NOMO-1 treated with dmso at 0.1 percent for 144 hours (cell line): Measurements from ENCODE around the gene ZNF18.
"Not testable (repeated sequence)": the region's sequence is repeated elsewhere in the genome, so short reads cannot be mapped to it uniquely, and the experiment has no call there.

Experiments used
- DNase-seq: peaks from one replicate; lab custom pipeline; 2025; ENCODE audit not compliant: unreplicated experiment; lab: John Stamatoyannopoulos, UW

Gene ZNF18

DNA sequence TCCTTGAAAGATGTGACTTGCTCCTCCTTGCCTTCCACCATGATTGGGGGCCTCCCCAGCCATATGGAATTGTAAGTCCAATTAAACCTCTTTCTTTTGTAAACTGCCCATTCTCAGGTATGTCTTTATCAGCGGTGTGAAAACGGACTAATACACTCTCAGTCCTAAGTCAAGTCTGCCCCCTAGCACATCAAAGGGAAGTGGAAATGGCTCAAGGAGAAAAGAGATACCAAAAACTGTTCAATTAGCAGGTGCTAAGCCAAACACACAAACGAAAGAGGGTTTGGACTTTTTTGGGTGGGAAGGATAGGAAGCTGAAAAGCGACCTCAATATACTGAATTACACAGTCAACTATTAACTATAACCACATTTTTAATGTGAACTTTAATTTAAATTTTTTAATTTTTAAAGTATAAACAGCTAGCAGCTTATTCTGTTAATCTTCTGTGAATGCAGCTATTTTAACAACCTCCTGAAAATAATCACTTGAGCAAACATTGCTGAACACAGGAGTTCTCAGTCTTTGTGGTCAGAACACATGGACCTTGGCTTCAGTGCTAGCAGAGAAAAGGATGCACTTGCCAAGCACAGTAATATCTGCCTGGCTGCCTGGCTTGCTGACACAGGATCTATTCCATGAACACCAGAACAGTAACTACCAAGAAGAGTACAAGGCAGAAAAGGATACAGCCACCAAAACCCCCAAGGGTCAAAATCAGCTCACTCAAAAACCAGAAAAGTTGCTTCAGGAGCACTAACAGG lies 10.9 kb downstream of the ZNF18 start:
- no peak for DNase-seq

DNA sequence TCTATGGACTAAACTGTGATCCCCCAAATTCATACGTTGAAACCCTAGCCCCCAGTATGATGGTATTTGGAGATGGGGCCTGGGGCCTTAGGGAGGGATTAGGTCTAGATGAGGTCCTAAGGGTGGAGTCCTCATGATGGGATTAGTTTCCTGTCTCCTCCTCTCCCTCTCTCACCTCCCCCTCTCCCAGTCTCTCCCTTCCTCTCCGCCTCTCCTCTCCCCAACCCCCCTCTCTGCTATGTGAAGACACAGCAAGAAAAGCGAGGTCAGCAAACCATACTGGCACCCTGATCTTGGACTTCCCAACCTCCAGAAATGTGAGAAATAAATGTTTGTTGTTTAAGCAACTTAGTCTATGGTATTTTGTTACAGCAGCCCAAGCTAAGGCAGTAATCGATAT lies 15.4 kb downstream of the ZNF18 start:
- no peak for DNase-seq

DNA sequence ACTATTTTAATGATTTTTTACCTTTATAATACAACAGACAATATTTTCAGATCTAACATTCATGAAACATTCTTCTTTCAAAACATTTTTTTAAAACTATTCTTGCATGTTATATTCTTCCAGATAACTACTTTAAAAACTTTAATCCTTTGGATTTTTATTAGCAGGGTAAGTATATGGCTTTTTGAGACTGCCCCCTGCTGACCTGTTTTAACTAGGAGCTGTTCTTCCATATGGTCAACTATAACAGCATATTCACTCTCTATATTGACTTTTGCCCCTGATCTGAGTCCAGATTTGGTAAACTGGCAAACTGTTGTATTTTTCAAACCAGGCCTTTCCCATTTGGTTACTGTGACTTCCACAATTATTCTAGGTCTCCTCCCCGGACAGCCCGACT lies 16.5 kb downstream of the ZNF18 start:
- no peak for DNase-seq

DNA sequence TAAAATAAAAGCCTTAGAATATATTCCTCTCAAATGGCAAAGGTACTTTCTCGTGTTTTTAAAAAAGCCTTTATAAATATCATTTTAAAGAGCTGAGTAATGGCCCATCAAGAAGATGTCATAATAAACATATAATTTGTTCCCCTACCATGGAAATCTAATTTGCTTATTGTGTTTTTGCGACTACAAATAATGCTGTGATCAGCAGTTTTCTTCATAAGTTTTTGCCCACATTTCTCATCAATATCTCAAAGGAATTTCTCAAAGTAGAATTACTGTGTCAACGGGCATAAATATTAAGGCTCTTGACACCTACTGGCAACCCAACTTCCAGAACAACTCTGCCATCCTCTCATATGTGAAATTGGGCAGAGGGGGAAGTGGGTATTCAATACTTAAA lies 17.5 kb downstream of the ZNF18 start:
- no peak for DNase-seq

DNA sequence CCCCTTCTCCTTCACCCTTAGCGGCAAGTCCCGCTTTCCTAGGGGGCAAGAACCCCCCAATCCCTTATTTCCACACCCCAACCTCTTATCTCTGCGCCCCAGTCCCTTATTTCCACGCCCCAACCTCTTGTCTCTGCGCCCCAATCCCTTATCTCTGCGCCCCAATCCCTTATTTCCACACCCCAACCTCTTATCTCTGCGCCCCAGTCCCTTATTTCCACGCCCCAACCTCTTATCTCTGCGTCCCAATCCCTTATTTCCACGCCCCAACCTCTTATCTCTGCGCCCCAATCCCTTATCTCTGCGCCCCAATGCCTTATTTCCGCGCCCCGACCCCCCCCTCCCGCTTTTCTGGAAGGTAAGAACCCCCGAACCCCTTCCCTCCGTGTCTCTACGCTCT lies 24.5 kb downstream of the ZNF18 start:
- DNase-seq: not testable (repeated sequence)

DNA sequence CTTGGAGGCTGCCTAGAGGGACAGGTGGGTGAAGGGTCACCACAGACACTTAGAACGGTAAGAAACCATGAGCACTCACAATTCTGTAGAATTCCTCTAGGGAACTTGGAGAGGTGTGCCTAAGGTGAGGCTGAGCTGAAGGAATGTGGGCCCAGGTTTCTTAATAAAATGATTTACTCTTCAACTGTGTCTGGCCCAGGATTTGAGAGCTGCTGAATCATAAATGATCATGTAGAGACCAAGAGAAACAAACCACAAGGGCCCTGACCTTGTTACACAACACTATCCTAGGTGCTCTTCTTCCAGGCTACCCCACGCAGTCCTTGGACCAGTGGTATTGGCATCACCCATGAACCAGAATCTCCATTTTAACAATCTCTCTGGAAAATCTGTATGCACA lies 27.7 kb downstream of the ZNF18 start:
- DNase-seq: no peak

DNA sequence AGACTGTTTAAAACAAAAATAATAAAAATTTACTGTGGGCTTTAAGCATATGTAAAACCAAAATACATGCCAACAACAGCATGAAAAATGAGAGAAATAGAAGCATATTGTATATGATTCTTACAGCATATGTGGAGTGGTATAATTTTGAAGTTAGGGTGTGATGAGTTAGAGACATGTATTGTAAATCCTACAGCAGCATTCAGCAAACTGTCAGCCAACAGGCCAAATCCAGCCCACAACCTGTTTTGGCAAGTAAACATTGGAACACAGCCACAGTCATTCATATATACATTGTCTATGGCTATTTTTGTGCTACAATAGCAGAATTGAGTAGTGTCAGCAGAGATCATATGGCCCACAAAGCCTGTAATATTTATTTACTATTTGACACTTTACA lies 42.3 kb downstream of the ZNF18 start:
- DNase-seq: no peak

DNA sequence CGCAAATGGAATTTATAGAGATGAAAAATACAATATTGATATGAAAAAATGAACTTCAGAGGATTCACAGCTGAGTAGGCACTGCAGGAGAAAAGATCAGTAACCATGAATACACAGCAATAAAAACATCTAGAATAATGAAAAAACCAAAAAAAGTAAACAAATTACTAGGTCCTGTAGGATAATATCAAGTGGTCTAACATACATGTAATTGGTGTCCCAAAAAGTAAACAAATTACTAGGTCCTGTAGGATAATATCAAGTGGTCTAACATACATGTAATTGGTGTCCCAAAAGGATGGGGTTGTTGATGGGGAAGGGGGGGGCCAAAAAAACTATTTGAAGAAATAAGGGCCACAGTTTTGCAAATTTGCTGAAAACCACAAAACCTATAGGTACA lies 43.4 kb downstream of the ZNF18 start:
- DNase-seq: no peak

DNA sequence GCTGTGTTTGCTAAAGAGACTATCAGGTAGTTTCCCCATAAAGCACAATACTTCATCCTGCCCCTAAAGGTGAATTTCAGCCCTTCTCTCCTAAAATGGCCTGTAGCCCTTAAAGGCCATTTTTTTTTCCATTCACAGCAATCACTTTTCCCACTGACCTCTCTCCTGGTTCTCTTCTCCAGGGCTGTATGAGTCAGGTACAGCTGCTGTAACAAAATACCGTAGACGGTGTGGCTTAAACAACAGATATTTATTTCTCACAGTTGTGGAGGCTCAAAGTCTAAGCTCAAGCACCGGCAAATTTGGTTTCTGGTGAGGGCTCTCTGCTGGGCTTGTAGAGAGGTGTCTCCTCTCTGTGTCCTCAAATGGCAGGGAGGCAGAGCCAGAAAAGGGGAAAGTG lies 44.7 kb downstream of the ZNF18 start:
- DNase-seq: no peak

DNA sequence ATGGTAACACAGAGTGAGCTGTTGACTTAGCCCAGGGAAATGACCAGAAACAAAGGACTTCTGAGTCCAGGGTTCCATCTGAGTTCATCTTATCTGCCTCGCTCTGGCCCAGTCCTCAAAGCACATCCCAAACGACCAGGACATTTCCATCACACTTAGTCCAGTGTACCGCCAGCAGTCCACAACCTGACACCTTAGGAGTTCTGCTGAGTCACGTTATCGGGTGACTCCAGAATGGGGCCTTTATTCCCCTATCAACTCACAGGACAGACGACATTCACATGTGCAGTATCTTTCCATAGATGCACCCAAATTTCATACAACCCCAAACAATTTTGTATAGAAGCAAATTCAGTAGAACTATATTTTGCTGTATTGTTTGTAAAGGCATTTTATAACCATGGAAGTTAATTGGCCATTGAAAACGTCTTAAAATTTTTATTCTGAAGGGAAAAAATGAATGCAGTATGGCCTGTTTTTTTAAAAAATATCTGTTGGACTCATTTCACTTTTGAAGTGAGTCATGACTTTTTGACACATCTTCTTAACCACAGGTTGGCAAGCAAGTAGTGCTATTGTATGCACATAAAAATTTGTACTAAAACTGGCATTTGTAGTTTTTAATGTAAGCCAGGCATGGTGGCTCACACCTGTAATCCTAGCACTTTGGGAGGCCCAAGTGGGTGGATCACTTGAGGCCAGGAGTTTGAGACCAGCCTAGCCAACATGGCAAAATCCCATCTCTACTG lies 46.3 kb downstream of the ZNF18 start:
- no peak for DNase-seq

DNA sequence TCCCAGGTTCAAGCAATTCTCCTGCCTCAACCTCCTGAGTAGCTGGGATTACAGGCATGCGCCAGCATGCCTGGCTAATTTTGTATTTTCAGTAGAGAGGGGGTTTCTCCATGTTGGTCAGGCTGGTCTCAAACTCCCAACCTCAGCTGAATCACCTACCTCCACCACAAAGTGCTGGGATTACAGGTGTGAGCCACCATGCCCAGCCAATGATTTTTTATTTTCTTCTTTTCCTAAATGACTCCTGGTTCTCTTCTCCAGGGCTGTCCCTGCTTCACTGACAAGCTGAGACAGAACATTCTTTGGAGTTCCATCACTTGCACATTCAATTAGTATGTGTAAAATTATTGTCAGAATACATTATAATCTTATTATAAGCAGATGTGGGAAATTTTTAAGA lies 47.7 kb downstream of the ZNF18 start:
- DNase-seq: not testable (repeated sequence)

DNA sequence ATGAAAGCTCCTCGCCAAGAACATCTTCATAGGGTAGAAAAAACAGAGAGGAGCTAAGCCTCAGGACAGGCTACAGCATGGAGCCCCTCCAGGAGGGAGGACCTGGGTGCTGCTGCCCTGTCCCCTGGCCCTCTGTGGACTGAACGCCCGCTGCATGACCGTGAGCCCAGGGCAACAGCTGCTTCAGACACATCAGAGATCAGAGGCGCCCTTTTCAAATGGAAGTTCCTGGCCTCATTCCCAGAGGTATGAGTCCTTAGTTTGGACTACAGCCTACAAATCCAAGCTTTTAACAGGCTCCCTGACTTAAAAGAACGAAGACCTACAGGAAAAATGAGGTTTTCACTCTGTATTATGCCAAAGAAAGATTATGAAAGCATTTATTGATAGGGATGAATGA lies 48.5 kb downstream of the ZNF18 start:
- no peak for DNase-seq

DNA sequence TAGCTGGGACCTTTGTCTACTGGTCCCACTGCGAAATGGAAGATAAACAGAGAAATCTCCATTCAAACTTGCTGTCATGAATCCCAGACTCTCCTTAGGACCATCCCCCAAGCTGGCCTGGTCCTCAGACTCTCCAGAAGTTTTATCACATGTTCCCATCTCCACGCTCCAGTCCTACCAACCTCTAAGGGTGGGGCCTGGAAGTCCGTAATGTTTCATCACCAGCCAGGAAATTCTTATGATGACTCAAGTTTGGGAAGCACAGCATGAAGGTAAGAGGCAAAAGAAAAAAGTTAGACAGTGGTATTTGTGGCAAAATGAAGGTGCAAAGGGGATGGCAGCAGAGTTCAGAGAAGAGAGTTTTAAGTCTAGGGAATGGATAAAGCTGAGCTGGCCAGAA lies 52.7 kb downstream of the ZNF18 start:
- DNase-seq: no peak

DNA sequence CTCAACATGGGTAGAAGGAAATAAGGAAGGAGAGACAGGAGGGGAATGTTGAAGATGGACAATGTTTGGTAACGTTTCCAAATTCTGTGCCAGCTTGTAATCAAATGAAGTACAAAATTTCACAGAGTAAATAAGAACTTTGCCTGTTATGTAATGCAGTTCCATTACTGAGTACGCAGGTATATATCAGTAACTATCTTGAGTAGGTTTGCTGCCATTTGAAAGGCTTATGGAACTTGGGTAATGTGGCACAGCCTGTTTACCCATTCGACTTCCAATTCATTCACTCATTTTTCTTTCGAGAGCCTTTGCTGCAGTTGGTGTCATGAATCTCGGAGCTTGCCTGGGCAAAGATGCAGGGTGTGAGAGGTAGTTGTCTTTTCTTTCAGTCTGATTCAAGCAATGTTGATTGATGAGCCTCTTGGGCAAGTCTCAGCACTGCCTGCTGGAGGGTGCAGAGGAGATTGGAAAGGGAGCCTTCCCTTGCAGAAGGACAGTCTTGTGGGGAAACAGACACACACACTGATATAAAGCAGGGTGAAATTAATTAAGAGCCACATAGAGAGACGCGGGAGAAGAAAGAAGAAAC lies 53.4 kb downstream of the ZNF18 start:
- DNase-seq: no peak

DNA sequence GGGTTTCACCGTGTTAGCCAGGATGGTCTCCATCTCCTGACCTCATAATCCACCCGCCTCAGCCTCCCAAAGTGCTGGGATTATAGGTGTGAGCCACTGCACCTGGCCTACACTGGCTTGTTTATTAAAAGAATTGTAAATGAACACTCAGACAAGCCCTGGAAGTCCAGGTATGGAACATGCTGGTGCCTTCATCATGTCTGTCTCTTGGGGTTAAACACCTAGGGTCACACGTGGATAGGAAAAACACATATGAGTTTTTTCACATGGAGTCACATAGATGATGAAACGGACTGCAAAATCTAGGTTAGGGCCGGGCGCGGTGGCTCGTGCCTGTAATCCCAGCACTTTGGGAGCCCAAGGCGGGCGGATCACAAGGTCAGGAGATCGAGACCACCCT lies 54.2 kb downstream of the ZNF18 start:
- DNase-seq: not testable (repeated sequence)

DNA sequence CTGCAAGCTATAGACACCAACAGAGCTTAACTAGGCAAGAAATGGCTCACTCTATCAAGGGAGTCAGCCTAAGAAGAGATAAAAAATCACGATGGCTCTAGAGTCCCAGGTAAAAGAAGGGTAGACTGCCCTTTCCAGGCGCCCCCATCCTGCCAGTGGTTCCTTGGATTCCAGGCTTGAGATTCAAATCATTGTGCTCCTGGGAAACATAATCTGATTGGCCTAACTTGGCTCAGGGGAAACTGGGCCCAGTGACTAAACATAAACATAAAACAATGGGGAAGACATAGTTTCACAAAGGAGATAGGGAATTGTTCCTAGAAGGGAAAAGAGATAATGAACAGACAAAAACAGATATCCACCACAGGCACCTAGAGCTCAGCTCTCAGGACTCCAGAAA lies 56.4 kb downstream of the ZNF18 start:
- no peak for DNase-seq

DNA sequence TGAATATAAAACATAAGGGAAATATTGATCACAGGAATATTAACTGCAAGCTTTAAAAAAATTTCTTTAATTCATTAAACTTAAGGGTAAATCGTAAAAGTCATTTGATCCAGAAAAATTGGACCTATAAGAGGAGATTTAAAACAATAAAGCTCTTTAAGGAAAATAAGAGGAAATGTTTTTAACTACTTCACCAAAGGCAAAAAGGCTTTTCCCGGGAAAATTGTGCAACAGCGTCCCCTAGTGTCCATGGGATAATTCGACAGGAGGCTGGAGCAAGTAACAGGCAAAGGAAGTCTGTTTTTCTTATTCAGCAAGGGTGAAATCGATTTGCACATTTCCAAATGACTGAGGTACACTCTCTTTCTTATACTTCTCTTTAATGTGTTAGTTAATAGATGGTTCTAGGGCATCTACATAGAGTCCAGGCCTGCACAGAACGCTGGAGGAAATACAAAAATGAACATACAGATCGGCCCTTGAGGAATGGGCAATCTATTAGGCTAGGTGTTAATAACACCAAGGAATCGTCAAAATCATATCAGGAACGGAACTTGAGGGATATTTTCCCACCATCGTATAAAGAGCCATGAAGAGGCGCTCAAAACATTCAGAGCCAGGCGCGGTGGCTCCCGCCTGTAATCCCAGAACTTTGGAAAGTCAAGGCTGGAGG lies 61.4 kb downstream of the ZNF18 start:
- no peak for DNase-seq

DNA sequence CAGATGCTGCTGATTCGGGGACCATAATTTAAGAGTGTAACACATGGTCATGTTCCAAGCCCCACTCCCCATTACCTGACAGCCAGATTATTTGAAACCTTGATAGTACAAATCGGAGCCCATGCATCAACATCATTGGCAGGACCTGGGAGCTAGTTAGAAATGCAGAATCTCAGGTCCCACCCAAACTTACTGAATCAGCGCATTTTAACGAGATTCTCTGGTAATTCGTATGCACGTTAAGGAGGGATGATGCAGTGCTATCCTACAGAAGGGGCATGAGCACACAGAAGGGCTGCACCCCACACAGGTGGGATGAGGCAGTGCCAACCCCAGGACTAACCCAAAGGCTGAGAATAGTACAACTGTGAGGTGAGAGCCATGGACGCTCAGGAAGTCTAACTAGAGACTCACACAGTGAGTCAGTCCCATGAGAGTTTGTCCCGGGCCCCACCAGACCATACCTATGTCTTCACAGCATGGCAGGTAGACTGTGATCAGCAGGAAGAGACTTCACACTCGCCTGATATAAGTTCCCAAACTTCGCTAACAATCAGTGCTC lies 64.9 kb downstream of the ZNF18 start:
- no peak for DNase-seq

DNA sequence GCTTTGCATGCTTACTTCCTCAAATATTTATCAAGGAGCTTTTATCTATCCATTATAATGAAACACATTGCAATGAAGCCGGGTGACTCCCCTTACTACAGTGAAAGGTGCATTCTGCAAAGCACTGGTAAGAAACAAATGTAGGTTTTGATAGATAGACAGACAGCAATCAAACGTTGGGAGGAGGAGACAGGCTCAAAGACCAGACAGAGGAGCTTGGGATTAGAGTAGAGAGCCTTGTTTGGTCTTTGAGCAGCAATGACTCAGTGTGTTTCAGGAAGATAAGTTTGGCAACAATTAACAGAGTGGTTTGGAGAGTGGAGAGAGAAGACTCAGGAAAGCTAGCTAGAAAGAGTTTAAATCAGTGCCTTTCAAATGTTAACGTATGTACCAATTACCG lies 68.8 kb downstream of the ZNF18 start:
- no peak for DNase-seq
